Activated naive CD4-positive, alpha-beta T cell treated with anti-CD3 and anti-CD28 coated beads, Interleukin-2, amount 10 ng/mL, durations not matched to agents 7 days and 5 days (primary cell): ENCODE measurements around the gene SLU7.

Experiments used
- CTCF ChIA-PET: fragments of 350-600 bp; sonication (Branson Sonifier 250); formaldehyde crosslinking; loops from one replicate; lab custom pipeline; 2021; ENCODE audit warnings: antibody characterized with exemption; lab: Charles Lee
- DNase-seq: peaks from one replicate; pipeline ENCODE4 v3.0.0-alpha.2; 2020
- H3K27ac Mint-ChIP-seq: one replicate; pipeline ENCODE4 v1.8.0; 2021; ENCODE audit warnings: mild to moderate bottlenecking, moderate library complexity, mixed read lengths
- H3K27me3 Mint-ChIP-seq: one replicate; pipeline ENCODE4 v1.8.0; 2021; ENCODE audit warnings: mild to moderate bottlenecking, mixed read lengths
- H3K36me3 Mint-ChIP-seq: one replicate; pipeline ENCODE4 v1.8.0; 2021; ENCODE audit warnings: mixed read lengths
- H3K4me1 Mint-ChIP-seq: one replicate; pipeline ENCODE4 v1.8.0; 2021; ENCODE audit warnings: mixed read lengths
- H3K4me3 Mint-ChIP-seq: one replicate; pipeline ENCODE4 v1.8.0; 2021; ENCODE audit warnings: mild to moderate bottlenecking, moderate library complexity, mixed read lengths
- H3K9me3 Mint-ChIP-seq: one replicate; pipeline ENCODE4 v1.8.0; 2021; ENCODE audit warnings: mixed read lengths

The SLU7 gene

DNA sequence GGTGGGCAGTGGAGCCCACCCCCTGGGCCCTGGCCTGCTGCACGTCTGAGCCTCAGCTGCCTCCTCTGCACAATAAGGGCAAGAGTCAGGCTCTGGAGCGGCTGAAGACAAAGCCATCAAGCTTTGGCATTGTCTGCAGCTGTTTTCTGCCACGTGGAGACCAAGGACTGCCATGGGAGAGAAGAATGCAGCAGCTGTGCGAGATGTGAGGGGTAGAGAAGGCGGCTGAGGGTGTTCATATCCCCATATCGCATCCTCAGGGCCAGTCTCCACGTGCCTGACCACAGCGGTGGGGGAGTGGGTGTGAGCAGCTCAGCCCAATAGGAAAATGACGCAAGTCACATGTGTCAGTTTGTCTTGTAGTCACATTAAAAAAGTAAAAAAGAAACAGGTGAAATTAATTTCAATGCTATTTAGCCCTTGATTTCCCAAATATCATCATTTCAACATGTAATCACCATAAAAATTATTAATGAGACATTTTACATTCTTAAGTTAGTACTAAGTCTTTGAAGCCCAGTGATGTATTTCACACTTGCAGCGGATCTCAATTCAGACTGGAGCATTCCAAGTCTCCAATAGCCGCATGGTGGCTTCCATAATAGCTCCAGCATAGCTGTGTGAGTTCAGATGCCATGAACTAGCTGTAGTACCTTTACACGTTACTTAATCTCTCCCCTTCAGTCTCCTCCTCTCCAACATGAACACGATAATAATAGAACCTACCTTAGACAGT lies 55.1 kb downstream of the SLU7 start:
- no peaks in the 10 kb centered on the region for H3K36me3 Mint-ChIP-seq
- H3K4me1 Mint-ChIP-seq, result no peaks in the 10 kb centered on the region
- H3K4me3 Mint-ChIP-seq, result no peak overlapping the region
- H3K9me3 Mint-ChIP-seq, result no peaks in the 10 kb centered on the region
- CTCF ChIA-PET, result interaction anchor here (0.7 to 0.9 kb wide), 3 partner anchors 18 to 165 kb away, joined by 3 read pairs; no protein-coding TSS in a partner anchor
- peaks cover 21% of the 10 kb centered on the region for H3K27me3 Mint-ChIP-seq
- DNase-seq, result no peak
- no peak overlapping the region for H3K27ac Mint-ChIP-seq

DNA sequence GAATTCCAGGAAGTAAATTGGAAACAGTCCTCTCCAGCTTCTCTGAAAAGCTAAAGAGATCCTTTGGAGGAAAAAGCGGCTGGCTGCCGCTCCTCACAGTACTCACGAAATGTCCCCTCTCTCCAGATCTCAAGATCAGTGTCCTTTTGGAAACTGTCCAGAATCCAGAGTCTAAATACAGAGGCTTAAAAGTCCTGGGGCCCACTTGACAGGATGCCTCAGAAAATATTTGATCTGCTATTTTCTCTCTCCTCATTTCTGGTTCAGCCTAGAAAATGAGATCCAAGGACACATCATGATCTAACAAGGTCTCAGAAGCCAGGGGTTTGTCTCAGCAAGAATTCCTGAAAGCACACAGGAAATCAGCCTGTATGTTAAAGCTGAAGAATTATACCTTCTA lies 55.7 kb downstream of the SLU7 start:
- Mint-ChIP-seq H3K27me3 (peaks cover 15% of the 10 kb centered on the region), H3K4me3 (no peak overlapping the region), H3K9me3 (no peaks in the 10 kb centered on the region), H3K4me1 (no peaks in the 10 kb centered on the region), H3K27ac (no peak overlapping the region), H3K36me3 (no peaks in the 10 kb centered on the region)
- CTCF ChIA-PET, result interaction anchor here (0.9 kb wide), 1 partner anchor 17 kb away, joined by 3 read pairs; no protein-coding TSS in a partner anchor
- DNase-seq, result no peak

DNA sequence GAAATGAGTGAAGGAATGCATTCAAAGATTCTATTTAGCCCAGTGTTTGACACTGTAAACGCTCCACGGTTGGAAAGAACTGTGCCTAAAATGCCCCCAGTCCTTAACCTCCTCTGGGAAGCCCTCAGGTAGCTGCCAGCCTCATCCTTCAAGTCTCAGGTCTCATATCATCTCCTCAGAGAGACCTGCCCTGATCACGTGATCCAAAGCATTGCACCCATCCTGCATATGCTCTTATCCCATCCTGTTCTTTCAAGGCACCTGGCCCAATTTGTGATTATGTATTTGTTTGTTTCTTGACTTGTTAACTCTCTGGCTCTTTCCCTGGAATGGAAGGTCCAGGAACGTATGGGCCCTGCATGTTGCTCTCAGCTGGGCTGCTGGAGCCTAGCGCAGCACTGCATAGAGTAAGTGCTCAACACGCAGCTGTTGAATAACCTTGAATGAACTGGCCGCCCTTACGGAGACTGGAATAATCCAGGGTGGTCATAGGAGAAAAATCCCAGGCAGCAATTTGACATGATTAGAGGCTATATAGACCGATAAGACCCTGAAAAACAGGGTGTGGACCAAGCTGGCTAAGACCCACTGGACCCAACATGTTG lies 57.2 kb downstream of the SLU7 start:
- DNase-seq, result no peak
- H3K4me3 Mint-ChIP-seq, result no peak overlapping the region
- CTCF ChIA-PET, result no interaction called here
- H3K36me3 Mint-ChIP-seq, result no peaks in the 10 kb centered on the region
- peaks cover 7% of the 10 kb centered on the region for H3K27me3 Mint-ChIP-seq
- H3K4me1 Mint-ChIP-seq, result no peaks in the 10 kb centered on the region
- no peak overlapping the region for H3K27ac Mint-ChIP-seq
- no peaks in the 10 kb centered on the region for H3K9me3 Mint-ChIP-seq

DNA sequence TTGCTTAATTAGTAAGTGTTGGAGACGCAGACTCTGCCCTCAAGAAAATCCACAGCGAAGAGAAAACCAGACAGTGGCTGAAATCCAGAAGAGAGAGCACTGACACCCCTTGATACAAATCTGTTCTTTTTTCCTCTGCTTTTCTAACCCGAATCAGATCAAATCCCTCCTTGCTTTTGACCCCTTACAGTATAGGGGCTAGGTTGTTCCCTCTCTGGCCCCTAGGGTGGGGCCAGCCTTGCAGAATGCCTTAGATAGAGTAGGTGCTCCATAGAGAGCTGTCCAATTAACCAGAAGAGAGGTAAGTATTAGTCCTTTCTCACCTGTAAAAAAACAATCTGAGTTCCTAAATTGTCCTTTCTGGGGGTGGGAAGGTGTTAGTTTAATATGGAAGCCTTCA lies 58.6 kb downstream of the SLU7 start:
- CTCF ChIA-PET, result interaction anchor here (0.7 to 0.8 kb wide), 2 partner anchors 10 to 15 kb away, joined by 3 read pairs; partner anchors contain the start of gene C1QTNF2
- no peaks in the 10 kb centered on the region for H3K9me3 Mint-ChIP-seq
- no peaks in the 10 kb centered on the region for H3K4me1 Mint-ChIP-seq
- no peak overlapping the region for H3K4me3 Mint-ChIP-seq
- no peak for DNase-seq
- peaks cover 8% of the 10 kb centered on the region for H3K27me3 Mint-ChIP-seq
- no peaks in the 10 kb centered on the region for H3K36me3 Mint-ChIP-seq
- no peak overlapping the region for H3K27ac Mint-ChIP-seq

DNA sequence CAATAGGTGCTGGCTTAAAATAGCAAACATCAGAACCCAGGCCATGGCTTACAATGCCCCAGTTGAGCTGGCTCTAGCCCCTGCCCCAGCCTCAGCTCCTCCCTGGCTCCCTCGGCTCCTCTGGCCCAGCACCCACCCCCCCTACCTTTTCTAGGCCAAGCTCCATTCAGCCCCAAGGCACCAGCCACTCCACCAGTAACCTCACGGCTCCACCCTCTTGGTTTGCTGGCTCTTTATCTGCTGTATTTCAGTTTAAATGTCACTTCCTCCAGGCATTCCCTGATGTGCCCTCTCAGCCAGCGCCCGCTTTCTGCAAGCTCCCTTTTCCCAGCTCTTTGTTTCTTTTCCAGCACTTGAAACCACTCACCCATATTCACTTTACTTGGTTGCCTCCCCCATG lies 59.1 kb downstream of the SLU7 start:
- peaks cover 8% of the 10 kb centered on the region for H3K27me3 Mint-ChIP-seq
- no peaks in the 10 kb centered on the region for H3K4me1 Mint-ChIP-seq
- H3K9me3 Mint-ChIP-seq, result no peaks in the 10 kb centered on the region
- DNase-seq, result no peak
- H3K27ac Mint-ChIP-seq, result no peak overlapping the region
- no peaks in the 10 kb centered on the region for H3K36me3 Mint-ChIP-seq
- H3K4me3 Mint-ChIP-seq, result no peak overlapping the region
- CTCF ChIA-PET, result no interaction called here

DNA sequence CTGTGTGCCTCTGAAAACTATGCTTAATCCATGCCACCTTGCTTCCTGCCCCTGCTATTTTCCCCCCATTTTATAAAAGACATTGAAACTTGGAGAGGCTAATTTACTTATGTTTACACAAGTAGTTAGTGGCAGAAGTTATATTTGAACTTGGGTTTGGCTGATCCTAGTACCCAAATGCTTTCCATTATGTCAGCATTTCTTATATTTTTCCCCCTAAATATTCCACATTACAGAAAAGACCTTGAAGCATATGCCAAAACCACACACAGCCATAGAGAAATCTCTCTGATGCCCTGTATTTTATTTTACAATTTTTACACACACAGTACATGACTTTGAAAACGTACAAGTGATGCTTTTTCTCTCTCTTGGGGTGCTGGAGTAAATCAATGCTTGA lies 59.6 kb downstream of the SLU7 start:
- Mint-ChIP-seq H3K27ac (no peak overlapping the region), H3K36me3 (no peaks in the 10 kb centered on the region), H3K9me3 (no peaks in the 10 kb centered on the region), H3K4me3 (no peak overlapping the region), H3K27me3 (peaks cover 8% of the 10 kb centered on the region), H3K4me1 (no peaks in the 10 kb centered on the region)
- CTCF ChIA-PET, result no interaction called here
- DNase-seq, result no peak

DNA sequence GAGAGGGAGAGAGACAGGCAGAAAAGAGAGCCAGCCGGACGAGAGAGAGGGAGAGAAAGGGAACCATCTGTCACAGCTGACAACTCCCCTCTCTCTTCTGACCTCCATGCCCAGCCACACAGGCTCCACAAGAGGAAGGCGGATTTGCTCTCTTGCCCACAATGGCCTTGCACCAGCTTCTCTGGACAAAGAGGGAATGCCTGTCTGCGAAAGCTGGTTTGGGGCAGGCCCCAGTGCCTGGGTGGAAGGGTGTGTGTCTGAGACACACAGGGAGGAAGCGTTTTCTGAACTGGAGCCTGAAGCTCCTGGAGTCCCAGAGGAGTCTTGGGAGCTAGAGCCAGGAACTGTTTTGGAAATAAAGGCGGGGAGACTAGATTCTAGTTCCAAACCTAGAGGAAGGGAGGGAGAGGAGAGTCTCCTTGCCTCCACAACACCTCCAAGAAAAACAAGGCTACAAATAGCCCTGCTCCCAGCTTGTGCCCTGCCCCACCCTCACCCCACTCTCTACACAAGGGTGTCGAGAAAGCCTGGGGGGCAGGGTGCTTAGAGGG lies 60.9 kb downstream of the SLU7 start:
- H3K9me3 Mint-ChIP-seq, result no peaks in the 10 kb centered on the region
- H3K27me3 Mint-ChIP-seq, result peaks cover 11% of the 10 kb centered on the region
- H3K27ac Mint-ChIP-seq, result no peak overlapping the region
- no peaks in the 10 kb centered on the region for H3K36me3 Mint-ChIP-seq
- H3K4me3 Mint-ChIP-seq, result no peak overlapping the region
- CTCF ChIA-PET, result interaction anchor here (1.6 kb wide), 1 partner anchor 12 kb away, joined by 5 read pairs; no protein-coding TSS in a partner anchor
- no peak for DNase-seq
- H3K4me1 Mint-ChIP-seq, result no peaks in the 10 kb centered on the region

DNA sequence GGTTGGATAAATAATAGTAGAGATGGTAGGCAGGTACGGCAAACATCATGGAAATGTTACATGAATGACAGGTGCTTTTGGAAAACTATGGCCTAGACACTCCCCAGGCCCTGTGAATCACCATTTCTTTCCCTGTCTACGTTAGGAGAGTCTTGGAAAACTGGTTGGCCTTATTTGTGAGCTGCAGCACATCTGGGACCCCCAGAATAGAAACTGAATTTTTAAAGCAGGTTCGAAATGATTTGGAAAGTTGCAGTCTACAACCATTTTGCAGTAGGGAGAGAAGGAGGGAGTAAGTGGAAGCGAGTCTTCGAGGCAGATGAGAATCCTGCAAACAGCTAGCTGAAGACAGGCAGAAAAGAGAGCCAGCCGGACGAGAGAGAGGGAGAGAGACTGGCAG lies 61.5 kb downstream of the SLU7 start:
- CTCF ChIA-PET, result interaction anchor here (0.6 to 1.6 kb wide), 2 partner anchors 12 to 244 kb away, joined by 3 to 5 read pairs; no protein-coding TSS in a partner anchor
- H3K27me3 Mint-ChIP-seq, result peaks cover 14% of the 10 kb centered on the region
- H3K4me1 Mint-ChIP-seq, result no peaks in the 10 kb centered on the region
- H3K9me3 Mint-ChIP-seq, result no peaks in the 10 kb centered on the region
- H3K36me3 Mint-ChIP-seq, result no peaks in the 10 kb centered on the region
- DNase-seq, result no peak
- H3K27ac Mint-ChIP-seq, result no peak overlapping the region
- H3K4me3 Mint-ChIP-seq, result no peak overlapping the region

DNA sequence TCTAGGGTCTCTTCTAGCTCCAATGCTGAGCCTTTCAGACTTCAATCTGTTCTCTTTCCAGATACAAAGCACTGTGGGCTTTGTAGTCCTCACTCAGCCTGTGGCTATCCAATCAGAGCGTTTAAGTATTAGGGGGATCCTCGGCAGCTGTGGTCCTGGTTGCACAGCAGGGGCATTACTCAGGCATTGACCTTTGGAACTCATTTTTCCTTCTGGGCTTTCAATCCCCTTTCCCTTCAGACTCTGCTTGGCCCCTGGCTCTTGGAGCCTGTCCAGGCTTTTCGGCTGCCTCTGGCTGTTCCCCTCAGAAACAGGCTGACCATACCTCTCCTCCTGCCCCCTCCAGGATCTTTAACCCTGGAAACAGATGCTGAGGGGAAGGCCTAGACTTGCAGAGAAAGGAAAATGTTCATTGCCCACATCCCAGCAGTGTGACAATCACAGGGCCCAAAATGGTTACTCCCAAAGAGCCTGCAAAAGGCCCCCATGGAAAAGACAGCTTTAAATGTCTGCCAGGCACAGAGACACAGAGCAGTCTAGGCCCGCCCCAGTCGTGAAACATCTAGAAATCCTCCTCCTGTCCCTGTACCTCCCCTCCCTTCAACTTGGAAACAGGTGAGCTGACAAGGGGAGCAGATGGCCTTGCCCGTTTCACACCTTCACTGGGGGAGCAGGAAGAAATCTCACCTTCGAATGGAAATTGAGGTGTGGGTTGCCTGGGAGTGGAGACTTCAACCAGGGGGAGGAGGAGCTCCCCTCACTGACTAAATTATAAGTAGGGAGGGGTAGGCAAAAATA lies 62.1 kb downstream of the SLU7 start:
- Mint-ChIP-seq H3K9me3 (no peaks in the 10 kb centered on the region), H3K27ac (no peak overlapping the region), H3K4me1 (no peaks in the 10 kb centered on the region), H3K4me3 (no peak overlapping the region), H3K36me3 (no peaks in the 10 kb centered on the region), H3K27me3 (peaks cover 20% of the 10 kb centered on the region)
- CTCF ChIA-PET, result interaction anchor here (0.6 to 1.6 kb wide), 3 partner anchors 11 to 244 kb away, joined by 3 to 5 read pairs (median 4); no protein-coding TSS in a partner anchor
- no peak for DNase-seq

DNA sequence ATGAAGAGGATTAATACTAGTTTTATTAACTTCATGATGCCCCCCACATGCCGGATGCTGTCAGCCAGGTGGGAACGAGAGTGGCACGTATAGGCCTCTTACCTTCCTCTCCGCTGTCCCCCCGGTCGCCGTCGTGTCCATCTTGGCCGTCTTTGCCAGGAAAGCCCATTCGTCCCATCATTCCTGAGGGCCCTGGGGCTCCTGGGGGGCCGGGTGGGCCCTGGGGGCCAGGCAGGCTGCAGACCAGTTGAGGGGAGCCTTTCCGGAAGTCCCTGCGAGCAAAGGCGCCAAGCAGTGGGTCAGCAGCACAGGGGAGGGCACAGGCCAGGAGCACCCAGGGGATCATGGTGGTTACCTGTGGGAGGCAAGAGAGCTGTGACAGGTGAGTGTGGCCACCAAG lies 64.2 kb downstream of the SLU7 start:
- CTCF ChIA-PET, result interaction anchor here (1.1 kb wide), 1 partner anchor 9 kb away, joined by 3 read pairs; no protein-coding TSS in a partner anchor
- Mint-ChIP-seq H3K36me3 (no peaks in the 10 kb centered on the region), H3K27me3 (peaks cover 20% of the 10 kb centered on the region)

DNA sequence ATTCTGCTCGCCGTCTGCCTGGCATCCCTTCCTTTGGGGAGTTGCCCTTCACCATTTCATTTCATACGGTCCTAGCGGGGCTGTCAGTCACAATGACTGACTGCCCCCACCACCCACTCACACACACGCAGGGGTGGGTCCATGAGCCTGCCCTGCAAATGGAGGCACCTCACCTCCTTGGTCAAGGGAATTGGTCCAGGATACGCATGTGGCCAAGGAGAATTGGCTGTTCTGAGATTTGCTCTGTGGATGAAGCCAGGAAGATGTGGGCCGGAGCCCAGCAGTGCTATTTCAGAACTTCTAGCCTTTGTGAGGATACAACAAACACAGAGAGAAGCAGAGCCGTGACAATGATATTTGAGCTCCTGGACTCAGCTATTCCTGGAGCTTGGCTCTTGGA lies 65.5 kb downstream of the SLU7 start:
- Mint-ChIP-seq H3K4me3 (no peak overlapping the region), H3K36me3 (no peaks in the 10 kb centered on the region), H3K4me1 (no peaks in the 10 kb centered on the region), H3K27me3 (peaks cover 20% of the 10 kb centered on the region), H3K27ac (no peak overlapping the region), H3K9me3 (no peaks in the 10 kb centered on the region)
- CTCF ChIA-PET, result no interaction called here
- DNase-seq, result no peak

More for the DNA sequence above, 64.2 kb downstream of the SLU7 start:
- H3K27ac Mint-ChIP-seq, result no peak overlapping the region
- DNase-seq, result no peak
- no peak overlapping the region for H3K4me3 Mint-ChIP-seq
- no peaks in the 10 kb centered on the region for H3K4me1 Mint-ChIP-seq
- H3K9me3 Mint-ChIP-seq, result no peaks in the 10 kb centered on the region

DNA sequence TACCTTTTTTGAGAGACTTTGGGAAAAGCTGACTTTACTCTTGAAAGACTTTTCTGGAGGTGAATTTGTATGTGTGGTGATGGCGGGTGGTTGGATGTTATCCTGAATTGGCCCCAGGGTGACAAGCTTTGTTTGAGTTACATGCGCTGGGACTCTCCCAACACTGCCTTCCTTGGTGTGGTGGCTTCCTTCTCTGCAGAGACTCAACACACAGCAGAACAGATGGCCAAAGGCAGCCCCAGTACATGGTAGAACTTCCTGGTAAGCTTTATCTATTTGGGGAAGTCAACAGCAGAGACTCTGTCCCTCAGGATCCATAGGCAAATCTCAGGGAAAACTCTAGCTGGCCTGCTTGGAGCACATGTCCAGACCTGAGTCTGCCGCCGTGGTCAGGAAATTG lies 66.6 kb downstream of the SLU7 start:
- Mint-ChIP-seq H3K36me3 (no peaks in the 10 kb centered on the region), H3K4me1 (no peaks in the 10 kb centered on the region), H3K9me3 (no peaks in the 10 kb centered on the region), H3K27ac (no peak overlapping the region), H3K27me3 (peaks cover 15% of the 10 kb centered on the region), H3K4me3 (no peak overlapping the region)
- CTCF ChIA-PET, result interaction anchor here (0.6 to 0.7 kb wide), 2 partner anchors 37 to 324 kb away, joined by 3 read pairs; no protein-coding TSS in a partner anchor
- no peak for DNase-seq
